Nephron (organoid): Measurements from ENCODE around the gene BCL11A.
"Not testable (repeated sequence)": the region's sequence is repeated elsewhere in the genome, so short reads cannot be mapped to it uniquely, and the experiment has no call there.

Experiments used
- H3K27ac Mint-ChIP-seq, 3 experiments: 2 replicates each; pipeline ENCODE4 v1.8.0; 2020; ENCODE audit warnings: mixed read lengths in 3 of 3, mild to moderate bottlenecking in 2 of 3, moderate library complexity in 1 of 3
- H3K27me3 Mint-ChIP-seq: 2 replicates; pipeline ENCODE4 v1.8.0; 2021; ENCODE audit warnings: low read depth, mild to moderate bottlenecking, moderate library complexity, mixed read lengths
- H3K36me3 Mint-ChIP-seq: 2 replicates; pipeline ENCODE4 v1.8.0; 2020; ENCODE audit warnings: low read depth, mixed read lengths
- H3K4me1 Mint-ChIP-seq: 2 replicates; pipeline ENCODE4 v1.8.0; 2020; ENCODE audit warnings: mixed read lengths
- H3K4me3 Mint-ChIP-seq, 3 experiments: 2 replicates each; pipeline ENCODE4 v1.8.0; 2020; ENCODE audit warnings: mild to moderate bottlenecking in 3 of 3, mixed read lengths in 3 of 3, moderate library complexity in 2 of 3
- H3K9me3 Mint-ChIP-seq: 2 replicates; pipeline ENCODE4 v1.8.0; 2020; ENCODE audit warnings: mixed read lengths
- TF ChIP-seq, protein P1 (sequence below), 3 experiments: fragments of 200-600 bp; sonication (generic); IDR thresholded peaks; one replicate each; pipeline ENCODE4 v1.5.0; 2021; ENCODE audit warnings: antibody characterized with exemption in 3 of 3; ENCODE audit not compliant: unreplicated experiment in 3 of 3

The BCL11A gene

GRCh38 chr2:60429681-60430080 lies 123.8 kb downstream of the BCL11A start:
- Mint-ChIP-seq H3K4me3 (no peak overlapping the region), H3K4me1 (peaks cover 4% of the 10 kb centered on the region), H3K27ac (no peak overlapping the region)

DNA sequence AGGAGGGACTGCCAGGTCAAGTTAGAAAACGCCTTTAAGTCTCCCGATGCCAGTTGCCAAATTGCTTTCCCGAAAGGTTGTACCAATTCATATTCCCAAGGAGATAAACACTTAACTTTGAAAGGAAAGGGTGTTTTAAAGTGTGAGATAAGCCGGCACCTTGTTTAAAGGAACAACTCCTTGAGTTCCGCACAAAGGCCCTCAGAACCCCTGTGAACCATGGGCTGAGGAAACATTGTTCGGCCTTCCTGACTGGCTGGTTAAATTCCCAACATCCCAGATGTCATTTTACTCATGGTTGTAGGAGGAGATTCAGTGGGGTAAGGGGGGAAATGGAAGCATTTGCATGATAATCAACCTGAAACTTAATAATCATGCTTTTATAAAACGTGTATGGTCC lies 126.6 kb downstream of the BCL11A start:
- Mint-ChIP-seq H3K4me3 (no peak overlapping the region), H3K27ac (no peak overlapping the region), H3K9me3 (no peaks in the 10 kb centered on the region), H3K4me1 (no peaks in the 10 kb centered on the region), H3K36me3 (no peaks in the 10 kb centered on the region), H3K27me3 (no peaks in the 10 kb centered on the region)
- TF ChIP-seq, protein P1, sequence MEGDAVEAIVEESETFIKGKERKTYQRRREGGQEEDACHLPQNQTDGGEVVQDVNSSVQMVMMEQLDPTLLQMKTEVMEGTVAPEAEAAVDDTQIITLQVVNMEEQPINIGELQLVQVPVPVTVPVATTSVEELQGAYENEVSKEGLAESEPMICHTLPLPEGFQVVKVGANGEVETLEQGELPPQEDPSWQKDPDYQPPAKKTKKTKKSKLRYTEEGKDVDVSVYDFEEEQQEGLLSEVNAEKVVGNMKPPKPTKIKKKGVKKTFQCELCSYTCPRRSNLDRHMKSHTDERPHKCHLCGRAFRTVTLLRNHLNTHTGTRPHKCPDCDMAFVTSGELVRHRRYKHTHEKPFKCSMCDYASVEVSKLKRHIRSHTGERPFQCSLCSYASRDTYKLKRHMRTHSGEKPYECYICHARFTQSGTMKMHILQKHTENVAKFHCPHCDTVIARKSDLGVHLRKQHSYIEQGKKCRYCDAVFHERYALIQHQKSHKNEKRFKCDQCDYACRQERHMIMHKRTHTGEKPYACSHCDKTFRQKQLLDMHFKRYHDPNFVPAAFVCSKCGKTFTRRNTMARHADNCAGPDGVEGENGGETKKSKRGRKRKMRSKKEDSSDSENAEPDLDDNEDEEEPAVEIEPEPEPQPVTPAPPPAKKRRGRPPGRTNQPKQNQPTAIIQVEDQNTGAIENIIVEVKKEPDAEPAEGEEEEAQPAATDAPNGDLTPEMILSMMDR (IDR thresholded peaks at IDR 0.05; ENCODE audit: unreplicated experiment in 3 of 3): no peak

More at GRCh38 chr2:60429681-60430080, 123.8 kb downstream of the BCL11A start:
- TF ChIP-seq, protein P1 (IDR thresholded peaks at IDR 0.05; ENCODE audit: unreplicated experiment in 3 of 3): no peak
- Mint-ChIP-seq H3K36me3 (no peaks in the 10 kb centered on the region), H3K27me3 (no peaks in the 10 kb centered on the region), H3K9me3 (no peaks in the 10 kb centered on the region)

DNA sequence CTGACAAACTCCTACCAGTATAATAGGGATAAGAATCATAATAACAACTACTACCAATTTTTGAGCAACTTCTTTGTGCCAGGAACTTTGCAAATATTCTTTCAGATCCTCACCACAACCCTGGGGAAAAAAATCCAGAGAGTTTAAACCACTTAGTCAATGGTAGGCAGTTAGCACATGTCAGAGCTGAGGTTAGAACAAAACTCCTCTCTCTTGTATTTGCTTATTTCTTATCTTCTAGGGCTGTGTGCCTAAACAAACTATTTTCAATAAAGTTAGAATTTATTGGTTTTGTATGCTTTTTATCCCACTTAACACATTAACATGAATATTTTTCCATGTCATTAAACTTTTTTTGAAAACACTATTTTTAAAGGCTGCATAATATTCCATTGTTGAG lies 127.1 kb downstream of the BCL11A start:
- Mint-ChIP-seq H3K9me3 (no peaks in the 10 kb centered on the region), H3K4me1 (no peaks in the 10 kb centered on the region), H3K27ac (no peak overlapping the region), H3K4me3 (no peak overlapping the region), H3K27me3 (no peaks in the 10 kb centered on the region), H3K36me3 (no peaks in the 10 kb centered on the region)
- TF ChIP-seq, protein P1 (IDR thresholded peaks at IDR 0.05; ENCODE audit: unreplicated experiment in 3 of 3): no peak

DNA sequence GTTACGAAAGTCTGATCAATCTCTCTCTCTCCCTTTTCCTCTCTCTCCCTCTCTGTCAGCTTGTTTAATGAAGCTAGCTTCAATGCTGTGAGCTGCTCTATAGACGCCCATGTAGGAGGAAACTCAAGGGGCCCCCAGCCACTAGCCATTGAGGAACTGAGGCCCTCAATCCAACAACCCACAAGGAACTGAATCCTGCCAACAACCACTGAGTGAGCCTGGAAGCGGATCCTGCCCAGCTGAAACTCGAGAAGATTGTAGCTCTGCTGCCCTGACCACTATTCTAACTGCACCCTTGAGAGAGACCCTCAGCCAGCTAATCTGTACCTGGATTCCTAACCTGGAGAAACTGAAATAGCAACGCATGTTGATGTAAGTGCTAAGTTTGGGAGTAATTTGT lies 129.2 kb downstream of the BCL11A start:
- Mint-ChIP-seq H3K4me3 (no peak overlapping the region), H3K27me3 (no peaks in the 10 kb centered on the region), H3K4me1 (no peaks in the 10 kb centered on the region), H3K9me3 (no peaks in the 10 kb centered on the region), H3K36me3 (no peaks in the 10 kb centered on the region), H3K27ac (no peak overlapping the region)
- TF ChIP-seq, protein P1 (IDR thresholded peaks at IDR 0.05; ENCODE audit: unreplicated experiment in 3 of 3): no peak

- TF ChIP-seq, protein P1 (IDR thresholded peaks at IDR 0.05; ENCODE audit: unreplicated experiment in 3 of 3): no peak
- Mint-ChIP-seq H3K27me3 (peaks cover 2% of the 10 kb centered on the region), H3K4me3 (no peak overlapping the region), H3K4me1 (no peaks in the 10 kb centered on the region), H3K9me3 (no peaks in the 10 kb centered on the region), H3K36me3 (no peaks in the 10 kb centered on the region), H3K27ac (no peak overlapping the region)
These were observed 129.9 kb downstream of the BCL11A start for GRCh38 chr2:60423505-60423904.

DNA sequence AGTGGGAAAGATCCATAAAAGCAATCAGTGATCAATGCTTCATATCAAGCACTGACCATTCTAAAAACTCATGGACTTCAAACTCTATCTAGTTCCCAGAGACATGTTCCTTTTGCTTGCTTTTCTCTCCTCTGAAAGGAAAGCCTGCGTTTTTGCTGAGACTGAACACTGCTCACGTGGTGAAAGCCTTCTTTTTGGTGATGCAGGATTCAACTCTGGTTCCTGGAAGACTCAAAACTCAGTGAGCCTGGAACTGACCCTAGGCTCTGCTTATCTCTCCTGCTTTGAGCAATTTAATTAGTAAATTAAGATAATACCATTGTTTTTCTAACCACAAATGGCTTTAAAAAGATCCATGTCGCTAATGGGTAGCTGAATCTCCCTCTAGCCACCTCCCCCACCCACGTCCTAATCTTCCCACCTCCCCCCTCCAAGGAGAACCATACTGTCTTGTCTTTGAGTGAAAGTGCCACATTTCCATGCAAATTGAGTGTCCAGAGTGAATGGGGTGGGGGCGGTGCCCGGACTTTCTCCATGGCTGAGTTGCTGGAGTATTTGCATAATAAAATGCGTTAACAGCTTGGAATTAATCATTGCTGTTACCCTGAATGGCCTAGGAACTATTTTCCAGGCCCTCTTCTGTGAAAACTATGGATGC lies 130.5 kb downstream of the BCL11A start:
- Mint-ChIP-seq H3K4me3 (no peak overlapping the region), H3K9me3 (no peaks in the 10 kb centered on the region), H3K27me3 (peaks cover 8% of the 10 kb centered on the region), H3K4me1 (no peaks in the 10 kb centered on the region), H3K36me3 (no peaks in the 10 kb centered on the region), H3K27ac (no peak overlapping the region)
- TF ChIP-seq, protein P1 (IDR thresholded peaks at IDR 0.05; ENCODE audit: unreplicated experiment in 3 of 3): no peak

DNA sequence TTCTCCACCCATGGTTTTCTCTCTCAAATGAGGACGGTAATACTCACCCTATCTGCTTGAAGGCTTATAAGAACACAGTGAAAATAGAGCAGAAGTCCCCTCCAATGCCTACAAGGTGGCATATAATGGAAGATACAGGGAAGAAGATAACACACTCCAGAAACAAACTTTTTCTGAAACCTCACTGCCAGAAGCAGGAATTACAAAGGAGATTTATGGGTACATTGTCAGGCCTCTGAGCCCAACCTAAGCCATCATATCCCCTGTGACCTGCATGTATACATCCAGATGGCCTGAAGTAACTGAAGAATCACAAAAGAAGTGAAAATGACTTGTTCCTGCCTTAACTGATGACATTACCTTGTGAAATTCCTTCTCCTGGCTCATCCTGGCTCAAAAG lies 136.2 kb downstream of the BCL11A start:
- H3K9me3 Mint-ChIP-seq, H3K4me3 Mint-ChIP-seq, H3K36me3 Mint-ChIP-seq, H3K27ac Mint-ChIP-seq, H3K4me1 Mint-ChIP-seq: not testable (repeated sequence)
- peaks cover 17% of the 10 kb centered on the region for H3K27me3 Mint-ChIP-seq
